HG03097 (cell line): Measurements from ENCODE around the gene SIX4.

Source experiments
- ATAC-seq: cut with Tn5 transposase; IDR thresholded peaks from one replicate; pipeline ENCODE4 v1.9.1; 2021; ENCODE audit not compliant: unreplicated experiment, low FRiP score

SIX4 gene

GRCh38 chr14:60662982-60663381 is 61.2 kb downstream of the SIX4 start:
- no peak for ATAC-seq

- no peak for ATAC-seq
Measured at GRCh38 chr14:60661721-60662120, 62.4 kb downstream of the SIX4 start.
